ENCODE data around the gene LIMCH1.
"Not testable (repeated sequence)": the region's sequence is repeated elsewhere in the genome, so short reads cannot be mapped to it uniquely, and the experiment has no call there.

LIMCH1 gene

GRCh38 chr4:41645728-41646390 lies 107.9 kb downstream of the LIMCH1 start:
- DNase-seq (ENCODE audit: low read depth): no peak

- DNase-seq (ENCODE audit: low read depth): no peak
These were observed 108.9 kb downstream of the LIMCH1 start for GRCh38 chr4:41646862-41647261.

GRCh38 chr4:41647383-41647782 lies 109.4 kb downstream of the LIMCH1 start:
- no peak for DNase-seq (ENCODE audit: low read depth)

- DNase-seq (ENCODE audit: low read depth): not testable (repeated sequence)
These were observed 113.2 kb downstream of the LIMCH1 start for GRCh38 chr4:41651150-41651549.

GRCh38 chr4:41652971-41653370 lies 115.0 kb downstream of the LIMCH1 start:
- no peak for DNase-seq (ENCODE audit: low read depth)

- no peak for DNase-seq (ENCODE audit: low read depth)
These were observed 115.6 kb downstream of the LIMCH1 start for GRCh38 chr4:41653523-41653922.

- no peak for DNase-seq (ENCODE audit: low read depth)
These were observed 117.2 kb downstream of the LIMCH1 start for GRCh38 chr4:41655177-41655576.

GRCh38 chr4:41656106-41656505 lies 118.1 kb downstream of the LIMCH1 start:
- DNase-seq (ENCODE audit: low read depth): no peak

GRCh38 chr4:41656572-41657520 lies 118.9 kb downstream of the LIMCH1 start:
- DNase-seq (ENCODE audit: low read depth): no peak

- no peak for DNase-seq (ENCODE audit: low read depth)
These were observed 119.6 kb downstream of the LIMCH1 start for GRCh38 chr4:41657561-41657960.

GRCh38 chr4:41658163-41658562 lies 120.2 kb downstream of the LIMCH1 start:
- DNase-seq (ENCODE audit: low read depth): no peak

- DNase-seq (ENCODE audit: low read depth): no peak
These were observed 122.4 kb downstream of the LIMCH1 start for GRCh38 chr4:41660352-41660751.

- no peak for DNase-seq (ENCODE audit: low read depth)
These were observed 123.6 kb downstream of the LIMCH1 start for GRCh38 chr4:41661442-41662076.

GRCh38 chr4:41665636-41666207 lies 127.8 kb downstream of the LIMCH1 start:
- no peak for DNase-seq (ENCODE audit: low read depth)

GRCh38 chr4:41668024-41668423 lies 130.1 kb downstream of the LIMCH1 start:
- no peak for DNase-seq (ENCODE audit: low read depth)

GRCh38 chr4:41670530-41670929 lies 132.6 kb downstream of the LIMCH1 start:
- no peak for DNase-seq (ENCODE audit: low read depth)

GRCh38 chr4:41670982-41671381 lies 133.0 kb downstream of the LIMCH1 start:
- no peak for DNase-seq (ENCODE audit: low read depth)

GRCh38 chr4:41678086-41678816 lies 140.3 kb downstream of the LIMCH1 start:
- DNase-seq (ENCODE audit: low read depth): no peak

- DNase-seq (ENCODE audit: low read depth): no peak
These were observed 141.0 kb downstream of the LIMCH1 start for GRCh38 chr4:41678951-41679350.

- no peak for DNase-seq (ENCODE audit: low read depth)
These were observed 142.0 kb downstream of the LIMCH1 start for GRCh38 chr4:41679991-41680390.

- DNase-seq (ENCODE audit: low read depth): no peak
These were observed 143.1 kb downstream of the LIMCH1 start for GRCh38 chr4:41681054-41681453.

- DNase-seq (ENCODE audit: low read depth): no peak
These were observed 145.4 kb downstream of the LIMCH1 start for GRCh38 chr4:41683326-41683725.
